NCI-H1092 (cell line): Measurements from ENCODE around the gene AEBP2.
"Not testable (repeated sequence)": the region's sequence is repeated elsewhere in the genome, so short reads cannot be mapped to it uniquely, and the experiment has no call there.

Source experiments
- DNase-seq: peaks from one replicate; lab custom pipeline; 2025; lab: John Stamatoyannopoulos, UW

AEBP2 gene

GRCh38 chr12:19421503-19422282, 17.6 kb upstream of the AEBP2 start:
- no peak for DNase-seq

- no peak for DNase-seq
Measured at GRCh38 chr12:19423166-19423930, 15.9 kb upstream of the AEBP2 start.

DNA sequence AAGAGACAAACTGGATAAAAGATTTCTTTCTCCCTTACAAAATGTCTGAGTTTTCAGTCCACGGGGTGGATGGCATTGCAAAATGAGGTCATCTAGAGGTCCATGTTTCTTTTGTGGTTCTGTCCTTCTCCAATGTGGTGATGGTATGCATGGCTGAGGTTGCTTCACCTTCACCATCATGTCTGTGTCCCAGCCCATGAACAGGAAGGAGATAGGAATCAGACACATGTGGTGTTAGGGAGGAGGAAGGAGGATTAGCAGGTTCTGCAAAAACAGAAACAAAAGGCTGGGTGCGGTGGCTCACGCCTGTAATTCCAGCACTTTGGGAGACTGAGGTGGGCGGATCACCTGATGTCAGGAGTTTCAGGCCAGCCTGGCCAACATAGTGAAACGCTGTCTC, 11.0 kb upstream of the AEBP2 start:
- no peak for DNase-seq

GRCh38 chr12:19429491-19429890, 9.8 kb upstream of the AEBP2 start:
- not testable (repeated sequence) for DNase-seq

DNA sequence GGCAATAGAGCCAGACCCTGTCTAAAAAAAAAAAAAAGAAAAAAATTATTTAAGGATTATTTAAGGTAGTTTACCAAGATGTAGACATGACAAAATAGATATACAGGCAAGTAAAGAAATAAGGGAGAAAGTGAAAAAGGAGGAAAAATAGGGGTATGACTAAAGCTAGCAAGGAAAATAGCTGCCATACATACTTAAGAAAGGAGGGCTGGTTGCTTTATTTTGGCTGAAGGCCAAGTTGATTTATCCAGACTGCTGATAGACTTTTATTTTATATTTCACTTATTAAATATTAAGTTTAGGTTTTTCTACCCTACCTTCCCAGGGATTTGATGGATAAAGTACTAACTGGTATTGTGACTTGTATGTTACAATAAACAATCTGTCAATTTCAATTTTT, 8.3 kb upstream of the AEBP2 start:
- no peak for DNase-seq

GRCh38 chr12:19431407-19432308, 7.6 kb upstream of the AEBP2 start:
- DNase-seq: no peak

- no peak for DNase-seq
Measured at GRCh38 chr12:19432309-19433170, 6.8 kb upstream of the AEBP2 start.

- no peak for DNase-seq
Measured at GRCh38 chr12:19434538-19434937, 4.8 kb upstream of the AEBP2 start.

GRCh38 chr12:19435831-19436497, 3.3 kb upstream of the AEBP2 start:
- no peak for DNase-seq

DNA sequence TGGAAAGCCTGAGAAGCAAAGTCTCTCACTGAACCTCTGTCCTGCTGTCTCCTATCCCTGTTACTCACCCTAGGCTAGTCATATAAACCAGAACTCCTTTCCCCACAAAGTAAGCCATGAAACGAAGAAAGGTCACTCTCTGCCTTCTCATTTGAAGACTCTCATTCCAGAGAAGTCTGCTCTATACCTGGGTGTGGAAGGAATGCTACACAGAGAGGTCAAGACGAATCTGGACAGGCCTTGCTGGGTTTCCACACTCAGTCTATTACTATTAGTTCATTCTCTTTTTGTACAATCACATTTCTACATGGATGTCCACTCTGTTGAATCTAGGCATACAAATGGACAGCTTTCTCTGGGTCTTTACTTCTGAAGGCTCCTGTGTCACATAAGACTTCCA, 2.4 kb upstream of the AEBP2 start:
- DNase-seq: no peak

GRCh38 chr12:19437996-19438395, 1.3 kb upstream of the AEBP2 start:
- DNase-seq: no peak

GRCh38 chr12:19440019-19440858, 947 bp downstream of the AEBP2 start:
- no peak for DNase-seq

GRCh38 chr12:19440916-19441315, 1.6 kb downstream of the AEBP2 start:
- DNase-seq: no peak

- no peak for DNase-seq
Measured at GRCh38 chr12:19443585-19443984, 4.3 kb downstream of the AEBP2 start.

DNA sequence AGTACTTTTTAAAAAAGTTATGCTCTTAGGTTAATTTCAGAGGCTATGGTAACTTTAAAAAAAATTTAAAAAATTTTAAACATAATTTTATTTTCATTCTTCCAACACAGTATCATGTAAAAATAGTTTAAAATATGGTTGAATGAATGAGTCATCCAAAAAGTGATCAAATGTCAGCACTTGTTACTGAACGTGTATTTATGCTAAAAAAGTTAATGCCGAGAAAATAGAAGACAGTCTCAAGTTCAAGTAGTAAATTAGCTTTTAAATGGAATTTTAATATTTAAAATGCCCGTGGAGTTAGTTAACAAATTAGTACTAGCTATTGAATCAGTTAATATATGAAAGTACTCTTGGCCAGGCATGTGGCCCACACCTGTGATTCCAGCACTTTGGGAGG, 4.8 kb downstream of the AEBP2 start:
- DNase-seq: no peak

DNA sequence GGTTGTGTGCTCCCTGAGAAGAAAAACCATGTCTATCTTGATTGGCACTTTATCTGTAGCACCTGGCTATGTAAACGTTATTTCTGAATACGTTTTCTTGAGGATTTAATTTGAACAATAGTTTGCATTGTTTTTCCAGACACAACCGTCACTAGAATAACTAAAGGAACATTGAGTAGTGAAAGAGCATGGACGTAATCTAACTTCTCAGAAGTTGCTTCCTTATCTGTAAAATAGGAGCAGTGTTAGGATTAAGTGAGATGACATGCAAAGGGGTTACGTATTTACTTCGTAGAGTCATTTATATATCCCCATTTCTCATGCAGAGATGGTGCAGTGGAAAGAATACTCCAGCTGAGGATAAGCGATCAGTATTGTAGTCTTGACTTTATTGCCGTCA, 8.1 kb downstream of the AEBP2 start:
- no peak for DNase-seq

GRCh38 chr12:19449814-19450213, 10.5 kb downstream of the AEBP2 start:
- no peak for DNase-seq

DNA sequence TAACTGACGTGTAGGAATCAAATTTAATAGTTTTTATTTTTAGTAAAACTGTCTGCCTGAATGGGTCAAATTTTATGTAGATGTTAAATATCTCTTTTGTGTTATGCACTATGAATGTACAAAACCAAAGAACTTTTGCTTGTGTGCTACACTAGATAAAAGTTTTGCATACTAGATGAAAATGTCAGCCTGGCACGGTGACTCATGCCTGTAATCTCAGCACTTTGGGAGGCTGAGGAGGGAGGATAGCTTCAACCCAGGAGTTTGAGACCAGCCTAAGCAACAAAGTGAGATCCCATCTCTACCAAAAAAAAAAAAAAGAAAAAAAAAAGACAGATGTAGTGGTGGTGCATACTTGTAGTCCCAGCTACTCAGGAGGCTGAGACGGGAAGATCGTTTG, 11.1 kb downstream of the AEBP2 start:
- DNase-seq: no peak

DNA sequence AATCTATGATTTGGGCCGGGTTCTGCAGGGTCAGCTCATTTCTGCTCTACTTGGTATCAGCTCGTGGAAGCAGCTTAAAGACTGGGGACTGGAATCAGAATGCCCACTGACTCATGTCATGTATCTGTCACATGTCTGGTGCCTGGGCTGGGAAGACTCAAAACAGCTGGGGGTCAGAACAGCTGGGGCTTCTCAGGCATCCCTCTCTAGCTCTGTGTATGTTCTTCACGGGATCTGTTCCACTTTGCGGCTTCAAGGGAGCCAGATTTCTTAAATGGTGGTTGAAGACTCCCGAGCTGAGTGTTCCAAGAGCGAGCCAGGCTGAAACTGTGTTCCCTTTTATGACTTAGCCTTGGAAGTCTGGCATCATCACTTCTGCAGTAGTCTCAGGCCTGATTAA, 11.9 kb downstream of the AEBP2 start:
- DNase-seq: no peak

DNA sequence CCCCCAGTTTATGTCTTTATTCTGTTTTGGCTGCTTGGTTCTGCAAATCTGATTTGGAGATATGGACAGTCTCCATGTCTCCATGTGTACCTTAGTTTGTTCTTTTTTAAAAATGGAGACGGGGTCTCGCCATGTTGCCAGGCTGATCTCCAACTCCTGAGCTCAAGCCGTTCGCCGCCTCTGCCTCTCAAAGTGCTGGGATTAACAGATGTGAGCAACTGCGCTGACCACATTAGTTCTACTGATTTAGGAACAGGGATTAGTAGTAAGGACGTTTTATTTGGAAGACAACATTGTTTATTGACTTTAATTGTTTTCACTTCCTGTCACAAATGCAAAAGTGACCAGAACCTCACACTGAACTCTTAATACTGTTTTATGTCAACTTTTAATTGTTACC, 14.7 kb downstream of the AEBP2 start:
- DNase-seq: no peak
